Measurements from ENCODE around the gene GALNT18.

- no peak for TF ChIP-seq PATZ1 (CRISPR knock-in tag; IDR thresholded peaks at IDR 0.05; ENCODE audit: borderline replicate concordance)
- no peak for TF ChIP-seq PPARA (CRISPR knock-in tag; IDR thresholded peaks at IDR 0.05; ENCODE audit: borderline replicate concordance)
- no peak for TF ChIP-seq CSDC2 (CRISPR knock-in tag; IDR thresholded peaks at IDR 0.05)
- no peak for TF ChIP-seq RARB (CRISPR knock-in tag; IDR thresholded peaks at IDR 0.05)
- no peak for TF ChIP-seq ZFP30 (CRISPR knock-in tag; IDR thresholded peaks at IDR 0.05)
- TF ChIP-seq TCF4 (CRISPR knock-in tag; IDR thresholded peaks at IDR 0.05; ENCODE audit: borderline replicate concordance), result no peak
- TF ChIP-seq BACH2 (CRISPR knock-in tag; IDR thresholded peaks at IDR 0.05; ENCODE audit: borderline replicate concordance), result no peak
- no peak for TF ChIP-seq ARNTL (CRISPR knock-in tag; IDR thresholded peaks at IDR 0.05; ENCODE audit: borderline replicate concordance, low read depth)
- no peak for TF ChIP-seq CREB5 (CRISPR knock-in tag; IDR thresholded peaks at IDR 0.05; ENCODE audit: low read depth)
Observed at GRCh38 chr11:11514246-11514645, 107.6 kb downstream of the GALNT18 start.

Measured in SK-N-SH treated with all-trans-retinoic acid at 6 μM for 48 hours (cell line).